Measurements from ENCODE around the gene TAF13. TPM values are rescaled to one million over a fixed set of nuclear protein-coding genes. Genes with fewer than 3 reads are reported as not detected.

TAF13 gene
- total and polyA plus RNA-seq, 9 of the 15 experiments (the other 6 are each of a cell fraction or from before 2014, with no cell fraction given) = 14.9 to 77.2 (median 38.7) TPM

DNA sequence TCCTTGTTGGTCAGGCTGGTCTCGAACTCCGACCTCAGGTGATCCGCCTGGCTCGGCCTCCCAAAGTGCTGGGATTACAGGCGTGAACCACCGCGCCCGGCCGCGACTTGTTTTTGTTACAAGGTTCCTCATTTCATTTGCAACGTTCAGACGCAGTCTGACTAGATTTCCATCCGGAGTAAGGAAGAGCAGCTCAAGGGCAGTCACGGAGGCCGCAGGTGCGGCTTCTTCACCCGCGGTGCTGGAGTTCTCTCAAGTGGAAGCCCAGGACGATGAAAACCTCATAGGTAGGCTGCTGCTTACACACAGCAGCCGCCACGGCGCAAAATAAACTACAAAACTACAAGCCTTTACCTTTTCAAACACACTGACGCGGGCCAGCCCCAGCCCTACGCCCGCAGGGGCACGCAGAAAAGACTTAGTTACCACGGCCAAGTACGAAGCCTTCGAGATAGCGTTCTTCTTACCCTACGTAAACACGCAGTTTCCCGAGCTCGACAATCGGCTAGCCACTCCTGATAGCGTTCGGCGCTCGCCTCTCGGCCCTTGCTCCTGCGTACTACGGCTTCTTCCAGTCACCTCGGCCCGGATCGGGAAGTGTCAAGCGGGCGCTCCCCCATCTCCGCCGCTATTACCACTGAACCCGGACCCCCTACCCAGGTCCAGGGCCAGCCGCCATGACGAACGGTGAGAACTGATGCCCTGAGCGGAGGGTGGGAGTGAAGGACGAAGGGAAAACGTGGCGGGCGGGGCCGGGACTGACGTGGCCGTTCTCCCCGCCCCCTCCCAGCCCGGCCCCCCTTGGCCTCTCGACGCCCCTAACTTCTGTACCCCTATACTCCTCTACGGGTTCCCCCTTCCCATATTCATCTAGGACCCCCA, 14.6 kb upstream of the TAF13 start, which contains the start of gene TMEM167B (continued):
- TF ChIP-seq, protein P1, sequence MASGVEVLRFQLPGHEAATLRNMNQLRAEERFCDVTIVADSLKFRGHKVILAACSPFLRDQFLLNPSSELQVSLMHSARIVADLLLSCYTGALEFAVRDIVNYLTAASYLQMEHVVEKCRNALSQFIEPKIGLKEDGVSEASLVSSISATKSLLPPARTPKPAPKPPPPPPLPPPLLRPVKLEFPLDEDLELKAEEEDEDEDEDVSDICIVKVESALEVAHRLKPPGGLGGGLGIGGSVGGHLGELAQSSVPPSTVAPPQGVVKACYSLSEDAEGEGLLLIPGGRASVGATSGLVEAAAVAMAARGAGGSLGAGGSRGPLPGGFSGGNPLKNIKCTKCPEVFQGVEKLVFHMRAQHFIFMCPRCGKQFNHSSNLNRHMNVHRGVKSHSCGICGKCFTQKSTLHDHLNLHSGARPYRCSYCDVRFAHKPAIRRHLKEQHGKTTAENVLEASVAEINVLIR (CRISPR knock-in tag; IDR thresholded peaks at IDR 0.05) = peak; percentile 80
- TF ChIP-seq ETS1 (conservative IDR thresholded peaks at IDR 0.05; ENCODE audit: control insufficient read depth, low read depth, low read length) (peak; percentile 92), ZFX (CRISPR knock-in tag; IDR thresholded peaks at IDR 0.05) (peak; percentile 97), KDM5B (IDR thresholded peaks at IDR 0.05; ENCODE audit: insufficient replicate concordance, low read depth, low read length) (peak; percentile 62), XRCC5 (IDR thresholded peaks at IDR 0.05; ENCODE audit: low read depth, low read length) (peak; percentile 100), TRIM24 (IDR thresholded peaks at IDR 0.05) (no peak; a peak in 3 of 4 replicates), RBM22 (IDR thresholded peaks at IDR 0.05; ENCODE audit: low read depth, low read length, poor library complexity, severe bottlenecking) (no peak), SMAD4 (CRISPR knock-in tag; conservative IDR thresholded peaks at IDR 0.05) (peak; percentile 59; the same call in 1 of the 2 replicates), NR2C1 (IDR thresholded peaks at IDR 0.05) (peak; percentile 66), NR2C1 (tag; IDR thresholded peaks at IDR 0.05) (peak; percentile 82), L3MBTL2 (IDR thresholded peaks at IDR 0.05) (peak; percentile 98), PRPF4 (IDR thresholded peaks at IDR 0.05; ENCODE audit: insufficient read depth, low read depth, low read length, poor library complexity, severe bottlenecking) (no peak), U2AF2 (optimal IDR thresholded peaks at IDR 0.05; ENCODE audit: low read depth, low read length) (no peak)
- TF ChIP-seq, protein P2, sequence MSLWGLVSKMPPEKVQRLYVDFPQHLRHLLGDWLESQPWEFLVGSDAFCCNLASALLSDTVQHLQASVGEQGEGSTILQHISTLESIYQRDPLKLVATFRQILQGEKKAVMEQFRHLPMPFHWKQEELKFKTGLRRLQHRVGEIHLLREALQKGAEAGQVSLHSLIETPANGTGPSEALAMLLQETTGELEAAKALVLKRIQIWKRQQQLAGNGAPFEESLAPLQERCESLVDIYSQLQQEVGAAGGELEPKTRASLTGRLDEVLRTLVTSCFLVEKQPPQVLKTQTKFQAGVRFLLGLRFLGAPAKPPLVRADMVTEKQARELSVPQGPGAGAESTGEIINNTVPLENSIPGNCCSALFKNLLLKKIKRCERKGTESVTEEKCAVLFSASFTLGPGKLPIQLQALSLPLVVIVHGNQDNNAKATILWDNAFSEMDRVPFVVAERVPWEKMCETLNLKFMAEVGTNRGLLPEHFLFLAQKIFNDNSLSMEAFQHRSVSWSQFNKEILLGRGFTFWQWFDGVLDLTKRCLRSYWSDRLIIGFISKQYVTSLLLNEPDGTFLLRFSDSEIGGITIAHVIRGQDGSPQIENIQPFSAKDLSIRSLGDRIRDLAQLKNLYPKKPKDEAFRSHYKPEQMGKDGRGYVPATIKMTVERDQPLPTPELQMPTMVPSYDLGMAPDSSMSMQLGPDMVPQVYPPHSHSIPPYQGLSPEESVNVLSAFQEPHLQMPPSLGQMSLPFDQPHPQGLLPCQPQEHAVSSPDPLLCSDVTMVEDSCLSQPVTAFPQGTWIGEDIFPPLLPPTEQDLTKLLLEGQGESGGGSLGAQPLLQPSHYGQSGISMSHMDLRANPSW (CRISPR knock-in tag; IDR thresholded peaks at IDR 0.05) = peak; percentile 87; the same call in 1 of the 2 replicates
- TF ChIP-seq, protein P3, sequence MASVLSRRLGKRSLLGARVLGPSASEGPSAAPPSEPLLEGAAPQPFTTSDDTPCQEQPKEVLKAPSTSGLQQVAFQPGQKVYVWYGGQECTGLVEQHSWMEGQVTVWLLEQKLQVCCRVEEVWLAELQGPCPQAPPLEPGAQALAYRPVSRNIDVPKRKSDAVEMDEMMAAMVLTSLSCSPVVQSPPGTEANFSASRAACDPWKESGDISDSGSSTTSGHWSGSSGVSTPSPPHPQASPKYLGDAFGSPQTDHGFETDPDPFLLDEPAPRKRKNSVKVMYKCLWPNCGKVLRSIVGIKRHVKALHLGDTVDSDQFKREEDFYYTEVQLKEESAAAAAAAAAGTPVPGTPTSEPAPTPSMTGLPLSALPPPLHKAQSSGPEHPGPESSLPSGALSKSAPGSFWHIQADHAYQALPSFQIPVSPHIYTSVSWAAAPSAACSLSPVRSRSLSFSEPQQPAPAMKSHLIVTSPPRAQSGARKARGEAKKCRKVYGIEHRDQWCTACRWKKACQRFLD (CRISPR knock-in tag; IDR thresholded peaks at IDR 0.05) = no peak
- TF ChIP-seq, protein P4, sequence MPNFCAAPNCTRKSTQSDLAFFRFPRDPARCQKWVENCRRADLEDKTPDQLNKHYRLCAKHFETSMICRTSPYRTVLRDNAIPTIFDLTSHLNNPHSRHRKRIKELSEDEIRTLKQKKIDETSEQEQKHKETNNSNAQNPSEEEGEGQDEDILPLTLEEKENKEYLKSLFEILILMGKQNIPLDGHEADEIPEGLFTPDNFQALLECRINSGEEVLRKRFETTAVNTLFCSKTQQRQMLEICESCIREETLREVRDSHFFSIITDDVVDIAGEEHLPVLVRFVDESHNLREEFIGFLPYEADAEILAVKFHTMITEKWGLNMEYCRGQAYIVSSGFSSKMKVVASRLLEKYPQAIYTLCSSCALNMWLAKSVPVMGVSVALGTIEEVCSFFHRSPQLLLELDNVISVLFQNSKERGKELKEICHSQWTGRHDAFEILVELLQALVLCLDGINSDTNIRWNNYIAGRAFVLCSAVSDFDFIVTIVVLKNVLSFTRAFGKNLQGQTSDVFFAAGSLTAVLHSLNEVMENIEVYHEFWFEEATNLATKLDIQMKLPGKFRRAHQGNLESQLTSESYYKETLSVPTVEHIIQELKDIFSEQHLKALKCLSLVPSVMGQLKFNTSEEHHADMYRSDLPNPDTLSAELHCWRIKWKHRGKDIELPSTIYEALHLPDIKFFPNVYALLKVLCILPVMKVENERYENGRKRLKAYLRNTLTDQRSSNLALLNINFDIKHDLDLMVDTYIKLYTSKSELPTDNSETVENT (CRISPR knock-in tag; IDR thresholded peaks at IDR 0.05) = peak; percentile 94
